Measurements from ENCODE around the gene SNAPC4.
"Not testable (repeated sequence)": the region's sequence is repeated elsewhere in the genome, so short reads cannot be mapped to it uniquely, and the experiment has no call there.

SNAPC4 gene

DNA sequence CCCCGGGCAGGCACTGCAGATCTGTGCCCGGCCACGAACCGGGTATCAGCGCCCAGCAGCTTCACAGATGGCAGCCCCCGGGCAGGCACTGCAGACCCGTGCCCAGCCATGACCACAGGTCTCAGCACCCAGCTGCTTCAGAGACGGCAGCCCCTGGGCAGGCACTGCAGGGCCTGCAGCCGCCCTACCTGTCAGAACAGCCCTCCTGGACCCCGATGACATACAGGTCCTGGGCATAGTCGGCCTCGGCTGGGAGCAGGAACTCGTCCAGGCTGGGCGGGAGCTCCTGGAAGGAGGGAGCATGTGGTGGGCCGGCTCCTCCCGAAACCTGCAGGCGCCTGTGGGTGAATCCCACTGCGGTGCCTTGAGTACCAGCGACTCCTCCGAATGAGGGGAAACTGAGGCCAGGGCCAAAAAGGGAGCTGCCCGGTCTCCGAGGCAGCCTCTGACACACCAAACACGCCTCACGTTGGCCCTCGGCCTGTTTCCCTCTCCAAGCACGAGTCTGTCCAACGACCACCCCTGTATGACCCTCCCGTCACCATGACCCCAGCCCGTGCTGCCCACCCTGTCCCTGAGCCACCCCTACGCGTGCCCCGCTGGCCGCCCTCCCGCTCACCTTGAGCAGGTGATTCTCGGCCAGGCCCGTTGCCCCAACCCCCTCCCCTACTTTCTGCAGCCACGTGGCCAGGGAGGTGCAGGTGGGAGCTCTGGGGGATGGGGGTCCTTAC, 34.0 kb upstream of the SNAPC4 start:
- DNase-seq (ENCODE audit: low spot score): no peak

DNA sequence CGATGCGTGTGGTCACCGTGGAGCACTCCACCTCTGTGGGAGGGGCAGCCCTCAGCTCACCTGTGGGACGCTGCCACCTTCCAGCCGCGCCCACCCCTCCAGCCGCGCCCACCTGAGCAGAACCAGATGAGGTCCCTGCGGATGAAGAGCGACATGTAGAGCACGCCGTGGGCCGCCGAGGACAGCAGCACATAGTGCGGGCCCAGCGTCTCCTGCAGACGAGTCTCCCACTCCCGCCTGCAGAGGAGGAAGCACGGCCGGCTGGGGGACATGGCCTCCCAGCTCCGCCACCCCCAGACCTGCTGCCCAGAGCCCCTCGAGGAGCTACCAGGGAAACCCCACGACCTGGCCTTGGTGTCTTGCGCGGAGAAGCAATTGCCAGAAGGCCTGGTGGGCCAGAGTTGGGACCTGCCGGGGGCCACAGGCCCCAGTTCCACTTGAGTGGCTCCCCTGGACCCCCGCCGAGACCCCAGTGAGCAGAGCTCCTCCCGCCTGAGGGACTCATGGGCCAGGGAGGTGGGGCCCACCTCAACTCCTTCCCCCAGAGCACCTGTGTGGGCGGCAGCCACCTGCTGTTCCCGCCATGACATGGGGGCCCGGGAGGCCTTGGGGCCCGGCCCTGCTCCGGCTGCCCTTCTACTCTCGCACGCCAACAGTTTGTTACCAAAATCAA, 33.2 kb upstream of the SNAPC4 start:
- DNase-seq (ENCODE audit: low spot score): no peak

DNA sequence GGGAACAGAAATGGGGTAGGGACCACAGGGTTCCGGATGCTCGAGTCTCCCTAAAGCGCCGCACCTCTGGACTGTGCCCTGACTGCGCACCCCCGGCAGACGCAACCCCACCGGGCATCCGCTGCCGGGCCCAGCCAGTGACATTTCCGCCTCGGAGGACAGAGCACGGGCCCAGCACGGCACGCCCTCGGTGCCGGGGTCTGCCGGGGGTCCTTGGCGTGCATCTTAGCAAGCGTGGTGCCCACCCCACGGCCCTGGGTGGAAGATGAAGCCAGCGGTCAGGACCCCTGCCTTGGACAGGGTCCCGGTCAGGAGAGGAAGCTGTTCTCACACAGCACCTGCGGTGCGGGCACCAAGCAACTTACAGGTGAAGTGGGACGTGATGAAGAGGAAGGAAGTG, 32.6 kb upstream of the SNAPC4 start:
- no peak for DNase-seq (ENCODE audit: low spot score)

- no peak for DNase-seq (ENCODE audit: low spot score)
Measured at GRCh38 chr9:136431782-136432350, 31.9 kb upstream of the SNAPC4 start.

DNA sequence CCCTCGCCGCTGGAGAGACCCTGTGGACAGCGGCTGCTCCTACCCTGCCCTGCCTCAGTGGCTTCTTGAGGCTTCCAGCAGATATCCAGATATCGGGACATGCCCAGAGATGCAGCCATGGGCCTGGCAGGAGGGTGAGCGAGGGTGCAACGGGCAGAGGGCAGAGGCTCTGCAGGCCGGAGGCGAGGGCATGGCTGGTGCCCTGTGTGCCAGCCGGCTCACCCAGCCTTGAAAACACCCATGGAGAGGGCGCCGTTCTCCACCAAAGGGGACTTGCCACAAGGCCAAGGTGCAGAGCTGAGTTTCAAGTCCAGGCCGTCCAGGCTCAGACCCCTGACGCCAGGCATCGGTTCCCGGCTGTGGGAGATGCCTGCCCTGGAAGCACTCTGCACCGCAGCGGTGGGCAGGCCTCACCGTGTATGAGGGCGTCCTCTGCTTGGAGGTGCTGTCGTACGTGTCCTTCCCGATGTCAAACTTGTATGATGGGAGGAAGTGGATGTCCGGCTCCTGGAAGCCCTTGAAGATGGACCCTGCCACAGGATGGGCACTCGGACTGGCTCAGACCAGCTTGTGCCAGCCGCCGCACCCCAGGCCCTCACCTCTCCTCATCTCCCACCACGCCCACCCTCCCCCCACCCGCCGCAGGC, 30.7 kb upstream of the SNAPC4 start:
- DNase-seq (ENCODE audit: low spot score): no peak

DNA sequence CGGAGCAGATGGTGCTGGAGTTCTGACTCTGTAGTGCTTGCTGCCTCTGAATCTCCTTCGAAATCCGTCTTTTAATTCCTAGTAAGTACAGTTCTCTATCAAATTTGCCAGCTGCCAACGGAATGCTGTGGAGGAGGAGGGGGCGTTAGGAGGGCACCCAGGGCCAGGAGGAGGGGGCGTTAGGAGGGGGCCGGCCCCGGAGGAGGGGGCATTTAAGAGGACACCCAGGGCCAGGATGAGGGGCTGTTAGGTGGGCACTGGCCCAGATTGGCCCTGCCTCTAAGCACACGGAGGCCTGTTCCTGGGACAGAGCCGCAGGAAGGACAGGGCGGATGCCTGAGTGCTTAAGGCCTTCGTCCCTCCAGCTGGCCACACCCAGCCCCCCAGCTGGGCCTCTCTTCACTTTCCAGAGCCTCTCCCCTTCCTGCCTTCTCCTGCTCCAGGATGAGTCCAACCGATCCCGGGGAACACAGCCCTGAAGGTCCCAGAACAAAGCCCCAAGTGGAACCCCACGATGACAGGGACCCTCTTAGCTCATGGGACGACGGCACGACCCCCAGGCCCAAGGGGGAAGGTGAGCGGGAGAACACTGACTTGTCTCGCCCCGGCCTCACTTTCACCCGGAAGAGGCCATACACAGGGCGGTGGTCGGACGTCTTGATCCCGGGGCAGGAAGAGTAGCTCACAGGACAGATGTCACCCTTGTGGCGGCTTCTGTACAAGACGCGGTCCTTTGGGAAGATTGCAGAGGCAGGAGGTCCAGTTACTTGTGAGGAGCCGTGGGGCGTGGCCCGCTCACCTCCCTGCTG, 29.9 kb upstream of the SNAPC4 start:
- no peak for DNase-seq (ENCODE audit: low spot score)

DNA sequence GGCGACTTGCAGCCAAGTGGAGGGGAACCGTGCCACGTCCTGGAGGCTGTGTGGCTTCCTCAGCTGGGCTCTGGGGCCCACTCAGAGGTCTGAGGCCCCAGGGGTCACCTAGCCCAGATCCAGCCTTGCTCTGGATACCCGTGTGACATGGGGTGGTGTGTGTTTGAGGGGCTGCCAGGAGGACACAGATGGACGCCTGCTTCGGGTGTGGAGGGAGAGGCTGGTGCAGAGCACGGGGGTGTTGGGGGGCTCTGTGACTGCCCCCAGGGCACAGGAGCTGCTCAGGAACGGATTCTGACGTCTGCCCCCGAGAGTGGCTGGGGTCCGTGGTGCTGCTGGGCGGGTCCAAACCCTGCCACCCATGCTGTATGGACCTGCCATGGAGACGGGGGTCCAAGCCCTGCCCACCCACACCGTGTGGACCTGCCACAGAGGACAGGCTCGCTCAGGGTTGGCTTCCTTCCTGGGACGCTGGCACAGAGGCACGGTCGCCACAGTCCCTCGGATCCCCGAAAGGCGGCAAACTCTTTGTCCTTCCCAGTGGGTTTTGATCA, 29.2 kb upstream of the SNAPC4 start:
- DNase-seq (ENCODE audit: low spot score): no peak

- DNase-seq (ENCODE audit: low spot score): no peak
Measured at GRCh38 chr9:136426787-136427186, 26.8 kb upstream of the SNAPC4 start.

- DNase-seq (ENCODE audit: low spot score): not testable (repeated sequence)
Measured at GRCh38 chr9:136425367-136425766, 25.4 kb upstream of the SNAPC4 start.

- DNase-seq (ENCODE audit: low spot score): no peak
Measured at GRCh38 chr9:136424750-136425362, 24.9 kb upstream of the SNAPC4 start.

- DNase-seq (ENCODE audit: low spot score): no peak
Measured at GRCh38 chr9:136423432-136424146, 23.6 kb upstream of the SNAPC4 start.

GRCh38 chr9:136422876-136423275, 22.9 kb upstream of the SNAPC4 start:
- DNase-seq (ENCODE audit: low spot score): no peak

- no peak for DNase-seq (ENCODE audit: low spot score)
Measured at GRCh38 chr9:136421791-136422190, 21.8 kb upstream of the SNAPC4 start.

DNA sequence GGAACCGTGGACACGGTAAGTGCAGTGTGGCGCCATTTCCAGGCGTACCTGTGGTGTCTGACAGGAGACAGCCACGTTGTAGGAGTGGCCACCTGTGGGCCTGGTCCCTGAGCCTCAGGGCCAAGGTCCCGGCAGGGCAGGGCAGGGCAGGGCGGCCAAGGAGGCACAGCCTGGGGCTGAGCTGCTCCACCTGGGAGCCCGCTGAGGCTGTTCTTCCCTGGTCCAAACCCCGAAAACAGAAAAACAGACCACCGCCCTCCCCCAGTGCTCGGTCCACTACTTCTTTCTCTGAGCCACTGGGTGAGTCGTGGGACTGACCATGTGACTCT, 19.1 kb upstream of the SNAPC4 start:
- DNase-seq (ENCODE audit: low spot score): no peak

DNA sequence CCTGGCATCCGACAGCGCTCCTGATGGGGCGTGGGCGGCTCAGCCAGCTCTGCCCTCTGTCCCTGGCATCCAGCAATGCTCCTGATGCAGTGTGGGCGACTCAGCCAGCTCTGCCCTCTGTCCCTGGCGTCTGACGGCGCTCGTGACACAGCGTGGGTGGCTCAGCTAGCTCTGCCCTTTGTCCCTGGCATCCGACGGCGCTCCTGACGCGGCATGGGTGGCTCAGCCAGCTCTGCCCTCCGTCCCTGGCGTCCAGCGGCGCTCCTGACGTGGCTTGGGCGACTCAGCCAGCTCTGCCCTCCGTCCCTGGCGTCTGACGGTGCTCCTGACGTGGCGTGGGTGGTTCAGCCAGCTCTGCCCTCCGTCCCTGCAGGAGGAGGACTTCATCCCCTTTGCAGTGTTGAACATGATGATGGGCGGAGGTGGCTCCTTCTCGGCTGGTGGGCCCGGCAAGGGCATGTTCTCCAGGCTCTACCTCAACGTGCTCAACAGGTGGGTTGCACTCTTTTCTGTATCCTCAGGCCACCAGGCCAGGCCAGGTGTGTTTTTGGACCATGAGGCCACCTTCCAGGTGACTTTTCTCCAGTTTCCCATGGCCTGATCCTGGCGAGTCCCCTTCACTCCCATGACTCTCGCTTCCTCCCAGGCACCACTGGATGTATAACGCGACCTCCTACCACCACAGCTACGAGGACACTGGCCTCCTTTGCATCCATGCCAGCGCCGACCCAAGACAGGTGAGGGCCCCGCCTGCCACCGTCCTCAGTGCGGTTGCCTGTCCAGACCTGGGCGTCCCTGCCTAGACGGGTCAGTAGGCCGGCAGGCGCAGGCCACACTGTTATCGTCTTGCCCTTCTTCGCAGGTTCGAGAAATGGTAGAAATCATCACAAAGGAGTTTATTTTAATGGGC, 18.5 kb upstream of the SNAPC4 start:
- DNase-seq (ENCODE audit: low spot score): no peak

DNA sequence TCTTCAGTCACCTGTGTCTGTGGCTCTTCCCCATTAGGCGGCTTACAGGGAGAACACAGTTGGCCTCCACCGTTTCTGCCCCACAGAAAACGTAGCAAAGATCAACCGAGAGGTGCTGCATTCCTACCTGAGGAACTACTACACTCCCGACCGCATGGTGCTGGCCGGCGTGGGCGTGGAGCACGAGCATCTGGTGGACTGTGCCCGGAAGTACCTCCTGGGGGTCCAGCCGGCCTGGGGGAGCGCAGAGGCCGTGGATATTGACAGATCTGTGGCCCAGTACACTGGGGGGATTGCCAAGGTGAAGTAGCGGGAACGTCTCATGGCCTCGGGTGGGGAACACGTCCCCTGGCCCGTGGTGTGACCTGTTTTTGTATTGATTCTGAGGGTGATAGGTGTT, 16.9 kb upstream of the SNAPC4 start:
- DNase-seq (ENCODE audit: low spot score): no peak

DNA sequence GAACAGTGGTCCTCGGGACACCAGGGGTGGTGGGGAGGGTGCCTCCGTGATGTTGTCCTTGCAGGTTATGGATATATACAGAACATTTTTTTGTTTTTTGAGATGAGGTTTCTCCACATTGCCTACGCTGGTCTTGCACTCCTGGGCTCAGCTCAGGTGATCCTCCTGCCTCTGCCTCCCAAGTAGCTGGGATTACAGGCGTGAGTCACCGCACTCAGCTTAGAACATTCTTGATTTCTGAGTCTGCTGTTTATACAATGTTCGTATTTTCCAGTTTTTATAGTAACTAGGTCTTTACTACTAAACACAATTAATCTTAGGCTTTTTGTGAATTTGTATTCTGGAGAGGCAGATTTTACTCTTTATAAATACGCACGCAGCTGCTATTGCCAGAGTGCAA, 16.5 kb upstream of the SNAPC4 start:
- no peak for DNase-seq (ENCODE audit: low spot score)

DNA sequence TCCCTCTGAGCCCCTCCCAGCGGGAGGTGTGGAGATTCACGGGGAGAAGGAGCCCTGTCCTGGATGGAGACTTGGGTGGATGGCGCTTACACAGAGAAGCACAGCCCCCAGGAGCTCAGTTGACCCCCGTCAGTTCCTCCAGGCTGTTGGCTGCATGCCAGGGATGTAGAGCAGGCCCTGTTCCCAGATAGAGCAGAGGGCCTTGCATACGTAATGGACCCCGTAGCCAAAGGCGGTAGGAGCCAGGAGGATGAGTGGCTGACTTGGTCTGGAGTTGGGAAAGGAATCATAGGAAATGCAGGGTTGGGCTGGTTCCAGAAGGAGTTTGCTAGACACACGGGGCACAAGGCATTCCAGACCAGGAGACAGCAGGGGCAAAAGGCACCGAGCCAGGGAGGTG, 13.0 kb upstream of the SNAPC4 start:
- DNase-seq (ENCODE audit: low spot score): no peak

DNA sequence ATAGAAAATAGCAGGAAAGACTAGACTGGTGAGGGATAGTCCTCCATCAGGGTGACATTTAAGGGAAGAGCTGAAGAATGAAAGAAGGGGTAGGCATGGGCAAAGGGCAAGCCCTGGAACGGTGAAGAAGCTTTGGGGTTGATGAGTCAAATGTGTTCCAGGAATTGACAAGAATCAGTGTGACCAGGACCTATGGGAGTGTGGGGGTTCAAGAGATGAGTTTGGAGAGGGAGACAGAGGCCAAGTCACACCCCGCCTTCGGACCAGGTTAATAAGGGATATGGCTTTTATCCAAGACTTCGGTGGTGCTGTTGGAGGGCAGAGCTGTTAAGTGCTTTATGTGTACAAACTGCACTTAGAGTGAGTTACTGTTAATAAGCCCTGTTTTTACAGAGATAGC, 11.4 kb upstream of the SNAPC4 start:
- no peak for DNase-seq (ENCODE audit: low spot score)
